Raji (cell line): ENCODE measurements around the gene PRADC1.

Experiments used
- POLR2A ChIP-seq: IDR thresholded peaks from 2 replicates; pipeline ENCODE4 v1.6.1; 2011; ENCODE audit warnings: low read depth, low read length, control low read depth; ENCODE audit not compliant: insufficient read depth

PRADC1 gene

GRCh38 chr2:73203055-73203681 is 29.9 kb downstream of the PRADC1 start:
- TF ChIP-seq POLR2A: no peak

GRCh38 chr2:73202156-73203054 is 30.6 kb downstream of the PRADC1 start, which contains the start of gene NOTO:
Gene NOTO, plus strand, starts transcription at chr2:73202574. Its CDS starts 93 bp downstream, at chr2:73202667.
- no peak for TF ChIP-seq POLR2A

GRCh38 chr2:73197579-73197978 is 35.5 kb downstream of the PRADC1 start:
- no peak for TF ChIP-seq POLR2A

- TF ChIP-seq POLR2A: no peak
These were observed 45.5 kb downstream of the PRADC1 start for GRCh38 chr2:73187549-73187948.

- TF ChIP-seq POLR2A: no peak
These were observed 47.1 kb downstream of the PRADC1 start for GRCh38 chr2:73185965-73186364.
